ENCODE results near the gene POLD1.
A peak's percentile ranks its signal among the peaks of the same experiment; 100 is the strongest.
"Not testable (repeated sequence)": the region's sequence is repeated elsewhere in the genome, so short reads cannot be mapped to it uniquely, and the experiment has no call there.

POLD1 gene

GRCh38 chr19:50368649-50369570, 15.2 kb upstream of the POLD1 start:
- FAIRE-seq: peak; percentile 89

- no peak for FAIRE-seq
Measured at GRCh38 chr19:50371914-50372475, 12.2 kb upstream of the POLD1 start.

- FAIRE-seq: peak; percentile 95
Measured at GRCh38 chr19:50376166-50377050, 7.7 kb upstream of the POLD1 start, which contains the start of gene NR1H2. Gene NR1H2 (plus strand): TSS chr19:50376457. CDS start chr19:50377606, 1,149 bp downstream.

GRCh38 chr19:50377051-50377461, 7.1 kb upstream of the POLD1 start:
- no peak for FAIRE-seq

GRCh38 chr19:50377517-50377916, 6.6 kb upstream of the POLD1 start:
- FAIRE-seq: no peak

GRCh38 chr19:50378169-50378862, 5.8 kb upstream of the POLD1 start:
- FAIRE-seq: no peak

GRCh38 chr19:50378863-50379236, 5.3 kb upstream of the POLD1 start:
- no peak for FAIRE-seq

GRCh38 chr19:50379602-50380001, 4.5 kb upstream of the POLD1 start:
- no peak for FAIRE-seq

GRCh38 chr19:50380137-50380536, 4.0 kb upstream of the POLD1 start:
- no peak for FAIRE-seq

GRCh38 chr19:50380751-50381151, 3.4 kb upstream of the POLD1 start:
- FAIRE-seq: no peak

GRCh38 chr19:50381881-50382729, 2.0 kb upstream of the POLD1 start:
- no peak for FAIRE-seq

- no peak for FAIRE-seq
Measured at GRCh38 chr19:50383001-50383851, 921 bp upstream of the POLD1 start.

- no peak for FAIRE-seq
Measured at GRCh38 chr19:50384685-50385535, 763 bp downstream of the POLD1 start.

- FAIRE-seq: no peak
Measured at GRCh38 chr19:50387176-50387867, 3.2 kb downstream of the POLD1 start.

GRCh38 chr19:50387868-50388245, 3.7 kb downstream of the POLD1 start:
- FAIRE-seq: no peak

- not testable (repeated sequence) for FAIRE-seq
Measured at GRCh38 chr19:50390295-50390694, 6.1 kb downstream of the POLD1 start.

GRCh38 chr19:50390952-50391351, 6.8 kb downstream of the POLD1 start:
- not testable (repeated sequence) for FAIRE-seq

- no peak for FAIRE-seq
Measured at GRCh38 chr19:50392759-50393158, 8.6 kb downstream of the POLD1 start.

GRCh38 chr19:50393589-50393988, 9.4 kb downstream of the POLD1 start:
- FAIRE-seq: no peak
